Measurements from ENCODE around the gene DPM2. TPM values are rescaled to one million over a fixed set of nuclear protein-coding genes. Genes with fewer than 3 reads are reported as not detected.

Gene DPM2
- total RNA-seq, 4 donors from 2014 or later: 6.6 to 13.3 (median 8.5) TPM

- H3K27ac ChIP-seq (replicated peaks in 1 of 4): peak overlapping the region in 3 of 4 donors; percentile 10 to 50 (median 20)
- WGBS: 70% methylated on average over 16 of the region's 18 CpGs
- no peak for DNase-seq (ENCODE audit: extremely low spot score)
Observed at GRCh38 chr9:127941062-127941960, 3.7 kb upstream of the DPM2 start.

GRCh38 chr9:127940593-127940992 is 2.9 kb upstream of the DPM2 start:
- H3K27me3 ChIP-seq: no peaks in the 10 kb centered on the region
- H3K4me3 ChIP-seq: no peak overlapping the region
- intact Hi-C loops (cut with DNase I): loop anchor here (5.0 kb wide), 1 partner anchor 42 kb away; the partner anchor contains the start of gene EEIG1
- peaks cover 13 to 51% (median 32%) of the 10 kb centered on the region in 4 donors for H3K36me3 ChIP-seq
- TF ChIP-seq POLR2AphosphoS5 (IDR thresholded peaks at IDR 0.05) (no peak), EP300 (IDR thresholded peaks at IDR 0.05) (no peak), POLR2A (IDR thresholded peaks at IDR 0.05; ENCODE audit: low read depth) (no peak)
- TF ChIP-seq, protein P1, sequence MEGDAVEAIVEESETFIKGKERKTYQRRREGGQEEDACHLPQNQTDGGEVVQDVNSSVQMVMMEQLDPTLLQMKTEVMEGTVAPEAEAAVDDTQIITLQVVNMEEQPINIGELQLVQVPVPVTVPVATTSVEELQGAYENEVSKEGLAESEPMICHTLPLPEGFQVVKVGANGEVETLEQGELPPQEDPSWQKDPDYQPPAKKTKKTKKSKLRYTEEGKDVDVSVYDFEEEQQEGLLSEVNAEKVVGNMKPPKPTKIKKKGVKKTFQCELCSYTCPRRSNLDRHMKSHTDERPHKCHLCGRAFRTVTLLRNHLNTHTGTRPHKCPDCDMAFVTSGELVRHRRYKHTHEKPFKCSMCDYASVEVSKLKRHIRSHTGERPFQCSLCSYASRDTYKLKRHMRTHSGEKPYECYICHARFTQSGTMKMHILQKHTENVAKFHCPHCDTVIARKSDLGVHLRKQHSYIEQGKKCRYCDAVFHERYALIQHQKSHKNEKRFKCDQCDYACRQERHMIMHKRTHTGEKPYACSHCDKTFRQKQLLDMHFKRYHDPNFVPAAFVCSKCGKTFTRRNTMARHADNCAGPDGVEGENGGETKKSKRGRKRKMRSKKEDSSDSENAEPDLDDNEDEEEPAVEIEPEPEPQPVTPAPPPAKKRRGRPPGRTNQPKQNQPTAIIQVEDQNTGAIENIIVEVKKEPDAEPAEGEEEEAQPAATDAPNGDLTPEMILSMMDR (IDR thresholded peaks at IDR 0.05): no peak
- no peak overlapping the region for H3K27ac ChIP-seq (replicated peaks in 1 of 4)
- H3K4me1 ChIP-seq: peaks cover 35 to 65% (median 57%) of the 10 kb centered on the region in 4 donors
- H3K9me3 ChIP-seq: no peaks in the 10 kb centered on the region
- no peak for DNase-seq (ENCODE audit: extremely low spot score)
- 90% methylated on average over 4 of the region's 4 CpGs for WGBS

More at GRCh38 chr9:127941062-127941960, 3.7 kb upstream of the DPM2 start:
- Histone ChIP-seq H3K9me3 (no peaks in the 10 kb centered on the region), H3K4me1 (peaks cover 37 to 65% (median 57%) of the 10 kb centered on the region in 4 donors), H3K36me3 (peaks cover 13 to 52% (median 30%) of the 10 kb centered on the region in 4 donors), H3K27me3 (no peaks in the 10 kb centered on the region), H3K4me3 (no peak overlapping the region)
- intact Hi-C loops (cut with DNase I): loop anchor here (5.0 kb wide), 1 partner anchor 41 kb away; the partner anchor contains the start of gene EEIG1
- TF ChIP-seq EP300 (IDR thresholded peaks at IDR 0.05): no peak
- no peak for TF ChIP-seq POLR2AphosphoS5 (IDR thresholded peaks at IDR 0.05)
- TF ChIP-seq, protein P1 (IDR thresholded peaks at IDR 0.05): no peak
- TF ChIP-seq POLR2A (IDR thresholded peaks at IDR 0.05; ENCODE audit: low read depth): no peak

DNA sequence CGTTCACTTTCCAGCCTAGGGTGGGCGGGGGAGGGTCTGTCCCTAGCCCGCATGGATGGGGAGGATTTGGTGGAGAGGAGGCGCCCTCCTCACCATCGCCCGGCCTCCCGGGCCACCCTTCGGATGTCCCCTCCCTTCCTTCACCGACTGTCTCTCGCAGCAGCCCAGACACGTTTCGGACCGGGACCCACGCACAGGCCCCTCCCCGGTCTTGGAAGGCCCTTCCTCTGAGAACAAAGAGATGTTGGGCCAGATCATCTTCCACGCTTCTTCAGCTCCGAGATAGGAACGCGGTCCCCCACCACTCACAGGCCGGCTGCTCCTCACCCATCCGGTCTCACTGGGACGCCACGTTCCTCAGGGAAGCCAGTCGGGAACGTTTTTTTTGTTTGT is 640 bp upstream of the DPM2 start:
- TF ChIP-seq, protein P1 (IDR thresholded peaks at IDR 0.05): no peak
- TF ChIP-seq POLR2A (IDR thresholded peaks at IDR 0.05; ENCODE audit: low read depth): no peak
- TF ChIP-seq EP300 (IDR thresholded peaks at IDR 0.05): no peak
- TF ChIP-seq POLR2AphosphoS5 (IDR thresholded peaks at IDR 0.05): no peak
- peak overlapping the region; percentile 50 to 73 (median 67) for H3K27ac ChIP-seq (replicated peaks in 1 of 4)
- intact Hi-C loops (cut with DNase I): no loop called here
- no peaks in the 10 kb centered on the region for H3K9me3 ChIP-seq
- peaks cover 0 to 44% (median 27%) of the 10 kb centered on the region in 4 donors for H3K36me3 ChIP-seq
- 56% methylated on average over 25 of the region's 25 CpGs for WGBS
- no peak for DNase-seq (ENCODE audit: extremely low spot score)
- no peaks in the 10 kb centered on the region for H3K27me3 ChIP-seq
- H3K4me3 ChIP-seq: peak overlapping the region; percentile 67 to 88 (median 79)
- H3K4me1 ChIP-seq: peaks cover 30 to 56% (median 49%) of the 10 kb centered on the region in 4 donors

- Histone ChIP-seq H3K4me3 (peak overlapping the region; percentile 67 to 88 (median 79)), H3K4me1 (peaks cover 22 to 44% (median 37%) of the 10 kb centered on the region in 4 donors), H3K27me3 (no peaks in the 10 kb centered on the region), H3K36me3 (peaks cover 0 to 32% (median 22%) of the 10 kb centered on the region in 4 donors), H3K9me3 (no peaks in the 10 kb centered on the region), H3K27ac (replicated peaks in 1 of 4) (peak overlapping the region in 3 of 4 donors; percentile 65 to 73 (median 69))
- intact Hi-C loops (cut with DNase I): no loop called here
- DNase-seq (ENCODE audit: extremely low spot score): no peak
- TF ChIP-seq EP300 (IDR thresholded peaks at IDR 0.05): no peak
- no peak for TF ChIP-seq POLR2AphosphoS5 (IDR thresholded peaks at IDR 0.05)
- no peak for TF ChIP-seq POLR2A (IDR thresholded peaks at IDR 0.05; ENCODE audit: low read depth)
- TF ChIP-seq, protein P1 (IDR thresholded peaks at IDR 0.05): no peak
- 21% methylated on average over 7 of the region's 7 CpGs for WGBS
Observed at GRCh38 chr9:127937056-127937387, 632 bp downstream of the DPM2 start.
